GM21825 (cell line): ENCODE data around the gene OGA.

Experiments
- ATAC-seq: cut with Tn5 transposase; IDR thresholded peaks from one replicate; pipeline ENCODE4 v1.9.1; 2021; ENCODE audit warnings: mild to moderate bottlenecking, moderate library complexity; ENCODE audit not compliant: unreplicated experiment

OGA gene

GRCh38 chr10:101762736-101763135 is 55.5 kb downstream of the OGA start:
- ATAC-seq = no peak

- ATAC-seq = no peak
Observed at GRCh38 chr10:101761226-101761625, 57.0 kb downstream of the OGA start.

GRCh38 chr10:101760510-101760909 is 57.7 kb downstream of the OGA start:
- no peak for ATAC-seq

GRCh38 chr10:101759309-101760247 is 58.7 kb downstream of the OGA start:
- ATAC-seq = no peak

GRCh38 chr10:101758858-101759257 is 59.4 kb downstream of the OGA start:
- ATAC-seq = no peak

- ATAC-seq = no peak
Observed at GRCh38 chr10:101752241-101752640, 66.0 kb downstream of the OGA start.

GRCh38 chr10:101749047-101750016 is 68.9 kb downstream of the OGA start:
- ATAC-seq = no peak

GRCh38 chr10:101748496-101748895 is 69.7 kb downstream of the OGA start:
- ATAC-seq = no peak

GRCh38 chr10:101745074-101745696 is 73.1 kb downstream of the OGA start:
- ATAC-seq = no peak

GRCh38 chr10:101744267-101744666 is 74.0 kb downstream of the OGA start:
- ATAC-seq = no peak

- no peak for ATAC-seq
Observed at GRCh38 chr10:101741938-101742337, 76.3 kb downstream of the OGA start.

- no peak for ATAC-seq
Observed at GRCh38 chr10:101736666-101737065, 81.6 kb downstream of the OGA start.
